GM12878 (cell line): ENCODE results near the gene CHKA. TPM values are rescaled to one million over a fixed set of nuclear protein-coding genes. Genes with fewer than 3 reads are reported as not detected.

ENCODE experiments used
- ATAC-seq: fragments of 200-7000 bp; cut with Tn5 transposase; 3 replicates; pipeline ENCODE4 v1.9.1; 2020; ENCODE audit warnings: mild to moderate bottlenecking, moderate library complexity
- BruUV-seq: library from RNA; stranded (reverse); fragments of 400-500 nt; replicated peaks from 2 replicates; lab custom pipeline; 2021; lab: Mats Ljungman, UMichigan
- CTCF ChIA-PET: fragments of 300-600 bp; sonication (Branson Sonifier 250); formaldehyde crosslinking; extraction: SDS; loops from one replicate; lab custom pipeline; 2021; ENCODE audit warnings: inconsistent platforms; lab: Yijun Ruan, JAX
- POLR2A ChIA-PET: fragments of 350-600 bp; formaldehyde crosslinking; extraction: SDS; loops from one replicate; lab custom pipeline; 2021; ENCODE audit warnings: inconsistent platforms; lab: Charles Lee
- RAD21 ChIA-PET: fragments of 300-600 bp; sonication (Branson Sonifier 250); formaldehyde crosslinking; loops from one replicate; lab custom pipeline; 2023; ENCODE audit warnings: antibody characterized with exemption; ENCODE audit not compliant: unreplicated experiment; lab: Charles Lee
- SMC1A ChIA-PET: fragments of 300-600 bp; sonication (Branson Sonifier 250); formaldehyde crosslinking; loops from one replicate; lab custom pipeline; 2023; ENCODE audit not compliant: unreplicated experiment, uncharacterized antibody; lab: Charles Lee
- DNase-seq: peaks from one replicate; pipeline ENCODE4 v3.0.0-alpha.2; 2011; ENCODE audit warnings: low read depth, low spot score
- FAIRE-seq: peaks from 3 replicates; lab custom pipeline; 2011; peaks lifted over from hg19 to GRCh38; lab: Jason Lieb, UNC
- H2AFZ ChIP-seq: 2 replicates; pipeline ENCODE4 v1.6.0; 2011; ENCODE audit warnings: low read depth, low read length, control low read depth; ENCODE audit not compliant: control insufficient read depth
- H3K27ac ChIP-seq: 2 replicates; pipeline ENCODE4 v1.5.1; 2011; ENCODE audit warnings: control low read depth; ENCODE audit not compliant: control insufficient read depth, insufficient read depth
- H3K27me3 ChIP-seq, 2 experiments: replicated peaks in 1 of 2; 2 replicates each; pipeline versions ENCODE4 v1.6.0 to v1.6.1; 2011; ENCODE audit warnings: low read length in 1 of 2; ENCODE audit not compliant: control insufficient read depth in 2 of 2, insufficient read depth in 2 of 2
- H3K36me3 ChIP-seq, 2 experiments: 2 replicates each; pipeline ENCODE4 v1.5.1; 2011; ENCODE audit warnings: low read length in 1 of 2; ENCODE audit not compliant: control insufficient read depth in 2 of 2, insufficient read depth in 2 of 2
- H3K4me1 ChIP-seq: 2 replicates; pipeline ENCODE4 v1.6.1; 2011; ENCODE audit warnings: mild to moderate bottlenecking, low read length, moderate library complexity, mixed read lengths; ENCODE audit not compliant: control insufficient read depth, insufficient read depth
- H3K4me2 ChIP-seq: 2 replicates; pipeline ENCODE4 v1.6.0; 2011; ENCODE audit warnings: control low read depth; ENCODE audit not compliant: control insufficient read depth, insufficient read depth
- H3K4me3 ChIP-seq: fragments of 200-600 bp; sonication (generic); 2 replicates; pipeline ENCODE4 v1.5.1; 2016
- H3K79me2 ChIP-seq: 2 replicates; pipeline ENCODE4 v1.6.0; 2011; ENCODE audit warnings: low read length; ENCODE audit not compliant: control insufficient read depth, insufficient read depth
- H3K9ac ChIP-seq: 2 replicates; pipeline ENCODE4 v1.8.0; 2011; ENCODE audit warnings: low read length, control low read depth, mixed read lengths; ENCODE audit not compliant: control insufficient read depth, insufficient read depth
- H3K9me3 ChIP-seq: replicated peaks from 3 replicates; pipeline ENCODE4 v1.5.1; 2011; ENCODE audit warnings: mild to moderate bottlenecking, low read length; ENCODE audit not compliant: control insufficient read depth, insufficient read depth
- H4K20me1 ChIP-seq: 2 replicates; pipeline ENCODE4 v1.6.0; 2011; ENCODE audit not compliant: control insufficient read depth, insufficient read depth
- CBX5 ChIP-seq: sonication (generic); IDR thresholded peaks from 2 replicates; pipeline ENCODE4 v1.6.1; 2016; ENCODE audit warnings: low read depth, moderate library complexity, mild to moderate bottlenecking, inconsistent platforms
- NFIC ChIP-seq: IDR thresholded peaks from 2 replicates; pipeline ENCODE4 v1.6.1; 2012; ENCODE audit warnings: low read depth, mild to moderate bottlenecking, inconsistent platforms, low read length, moderate library complexity
- RAD21 ChIP-seq: IDR thresholded peaks from 2 replicates; pipeline ENCODE4 v1.6.1; 2011; ENCODE audit warnings: mild to moderate bottlenecking, low read depth, low read length, moderate library complexity; ENCODE audit not compliant: insufficient read depth
- RUNX3 ChIP-seq: IDR thresholded peaks from 2 replicates; pipeline ENCODE4 v1.6.1; 2012; ENCODE audit warnings: low read length, inconsistent platforms
- SPI1 ChIP-seq: IDR thresholded peaks from 2 replicates; pipeline ENCODE4 v1.6.1; 2011; ENCODE audit warnings: low read depth, mild to moderate bottlenecking, low read length, moderate library complexity, borderline replicate concordance; ENCODE audit not compliant: insufficient read depth
- SRF ChIP-seq, 2 experiments: IDR thresholded peaks; 2 replicates each; pipeline ENCODE4 v1.6.1; 2011; ENCODE audit warnings: low read depth in 2 of 2, low read length in 2 of 2, mild to moderate bottlenecking in 1 of 2, moderate library complexity in 1 of 2
- ZBED1 ChIP-seq: IDR thresholded peaks from 2 replicates; pipeline ENCODE4 v1.6.1; 2016; ENCODE audit warnings: borderline replicate concordance
- ZNF622 ChIP-seq: fragments of 450-650 bp; IDR thresholded peaks from 2 replicates; pipeline ENCODE4 v1.6.1; 2017; ENCODE audit warnings: mild to moderate bottlenecking, inconsistent platforms
- WGBS: methylation state at CpG from one replicate; pipeline ENCODE4 v1.1.6; 2016; ENCODE audit warnings: low lambda C conversion rate; ENCODE audit not compliant: insufficient replicate concordance, insufficient coverage; ENCODE audit errors: missing lambda C conversion rate; 5-methylcytosine and 5-hydroxymethylcytosine counted together
- in situ Hi-C: fragments of 300-500 bp; cut with MboI; formaldehyde crosslinking; loops from 9 replicates; pipeline ENCODE4 v1.14.3; 2018; ENCODE audit warnings: mixed read lengths
- intact Hi-C: fragments of 100-400 bp; cut with micrococcal nuclease; formaldehyde crosslinking; loops from one replicate; pipeline ENCODE4 v1.14.2; 2022; ENCODE audit not compliant: unreplicated experiment
- polyA plus RNA-seq, 11 experiments: library from polyadenylated mRNA; depleted of rRNA in 4 of 11; unstranded in 6 of 11; stranded (reverse) in 5 of 11; fragments of >200 nt; fragmentation: Nextera tagmentation in 4 of 11; fragmentation: Illumina TruSeq in 1 of 11; extraction: Ambion mirVana in 4 of 11; extraction: Trizol in 1 of 11; gene quantifications; 1 replicate in 1 of 11; 2 replicates in 10 of 11; pipeline versions ENCODE4 v1.2.1 to v1.2.3, GENCODE V29; 2011 to 2016; ENCODE audit warnings: inconsistent platforms in 2 of 11, missing spikeins in 2 of 11, low read depth in 1 of 11
- total RNA-seq, 4 experiments: library from RNA; depleted of rRNA in 3 of 4; stranded (reverse); fragments of >200 nt in 3 of 4; fragmentation: Illumina TruSeq in 1 of 4; extraction: Trizol in 1 of 4; gene quantifications; 2 replicates each; pipeline versions ENCODE4 v1.2.1 to v1.2.3, GENCODE V29; 2013 to 2021
- TF ChIP-seq, protein P1 (sequence below), 3 experiments: IDR thresholded peaks in 2 of 3; conservative IDR thresholded peaks in 1 of 3; 2 replicates each; pipeline ENCODE4 v1.5.1; 2011; ENCODE audit warnings: low read depth in 3 of 3, low read length in 3 of 3, mild to moderate bottlenecking in 3 of 3, control low read depth in 2 of 3, moderate library complexity in 2 of 3, inconsistent platforms in 1 of 3, mixed read lengths in 1 of 3; ENCODE audit not compliant: control insufficient read depth in 2 of 3, insufficient read depth in 1 of 3; ENCODE audit errors: extremely low read depth in 1 of 3

CHKA gene
- total and polyA plus RNA-seq, 10 of the 15 experiments (the other 5 are each of a cell fraction or from before 2014, with no cell fraction given) = 5.2 to 29.2 (median 21.2) TPM

GRCh38 chr11:68020575-68020974 is 100.6 kb downstream of the CHKA start:
- Histone ChIP-seq H3K27me3 (no peaks in the 10 kb centered on the region; a peak in 1 of 4 replicates), H3K27ac (no peak overlapping the region), H3K9ac (no peak overlapping the region), H2AFZ (no peak overlapping the region), H3K36me3 (no peaks in the 10 kb centered on the region), H4K20me1 (no peaks in the 10 kb centered on the region), H3K9me3 (no peaks in the 10 kb centered on the region), H3K4me2 (no peak overlapping the region), H3K79me2 (no peaks in the 10 kb centered on the region), H3K4me3 (no peak overlapping the region), H3K4me1 (peaks cover under 1% of the 10 kb centered on the region; the same call in 1 of the 2 replicates)
- CTCF ChIA-PET = no interaction called here
- no peak for TF ChIP-seq CBX5
- no peak for TF ChIP-seq RUNX3
- TF ChIP-seq, protein P1, sequence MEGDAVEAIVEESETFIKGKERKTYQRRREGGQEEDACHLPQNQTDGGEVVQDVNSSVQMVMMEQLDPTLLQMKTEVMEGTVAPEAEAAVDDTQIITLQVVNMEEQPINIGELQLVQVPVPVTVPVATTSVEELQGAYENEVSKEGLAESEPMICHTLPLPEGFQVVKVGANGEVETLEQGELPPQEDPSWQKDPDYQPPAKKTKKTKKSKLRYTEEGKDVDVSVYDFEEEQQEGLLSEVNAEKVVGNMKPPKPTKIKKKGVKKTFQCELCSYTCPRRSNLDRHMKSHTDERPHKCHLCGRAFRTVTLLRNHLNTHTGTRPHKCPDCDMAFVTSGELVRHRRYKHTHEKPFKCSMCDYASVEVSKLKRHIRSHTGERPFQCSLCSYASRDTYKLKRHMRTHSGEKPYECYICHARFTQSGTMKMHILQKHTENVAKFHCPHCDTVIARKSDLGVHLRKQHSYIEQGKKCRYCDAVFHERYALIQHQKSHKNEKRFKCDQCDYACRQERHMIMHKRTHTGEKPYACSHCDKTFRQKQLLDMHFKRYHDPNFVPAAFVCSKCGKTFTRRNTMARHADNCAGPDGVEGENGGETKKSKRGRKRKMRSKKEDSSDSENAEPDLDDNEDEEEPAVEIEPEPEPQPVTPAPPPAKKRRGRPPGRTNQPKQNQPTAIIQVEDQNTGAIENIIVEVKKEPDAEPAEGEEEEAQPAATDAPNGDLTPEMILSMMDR (IDR thresholded peaks at IDR 0.05 in 2 of 3, conservative IDR thresholded peaks at IDR 0.05 in 1 of 3; ENCODE audit: control insufficient read depth in 2 of 3, extremely low read depth in 1 of 3, insufficient read depth in 1 of 3, low read depth in 3 of 3, low read length in 3 of 3) = peak in 2 of 3 experiments; percentile 11 to 14; a peak in 1 of 6 replicates
- TF ChIP-seq RAD21 = 0 out of 2 replicates have a peak, but pooled peaks have one; percentile 2
- SMC1A ChIA-PET = no interaction called here
- BruUV-seq = no TSS peak
- DNase-seq (no peak), FAIRE-seq (no peak), ATAC-seq (peak; percentile 53)
- POLR2A ChIA-PET = no interaction called here
- RAD21 ChIA-PET = interaction anchor here (2.0 kb wide), 1 partner anchor 10 kb away, joined by 5 read pairs; the partner anchor contains the start of gene ALDH3B1
- 17% methylated on average over 11 of the region's 11 CpGs for WGBS
- in situ Hi-C loops (no loop called here), intact Hi-C loops (loop anchor here (10.0 kb wide), 1 partner anchor 434 kb away; no protein-coding TSS in a partner anchor)

GRCh38 chr11:68019486-68019885 is 101.7 kb downstream of the CHKA start:
- BruUV-seq = no TSS peak
- CTCF ChIA-PET = no interaction called here
- TF ChIP-seq ZBED1 (no peak), SRF (IDR thresholded peaks at IDR 0.05; ENCODE audit: low read depth in 2 of 2, low read length in 2 of 2) (no peak), SPI1 (no peak), ZNF622 (no peak), NFIC (no peak)
- WGBS = 27% methylated on average over 12 of the region's 12 CpGs
- Histone ChIP-seq H3K79me2 (no peaks in the 10 kb centered on the region), H3K27ac (no peak overlapping the region), H3K9ac (no peak overlapping the region), H3K36me3 (no peaks in the 10 kb centered on the region), H4K20me1 (no peaks in the 10 kb centered on the region), H3K4me1 (no peaks in the 10 kb centered on the region), H3K9me3 (no peaks in the 10 kb centered on the region), H3K27me3 (no peaks in the 10 kb centered on the region; a peak in 1 of 4 replicates), H3K4me2 (no peak overlapping the region), H3K4me3 (no peak overlapping the region), H2AFZ (no peak overlapping the region)
- ATAC-seq (no peak), FAIRE-seq (no peak), DNase-seq (no peak)
- RAD21 ChIA-PET = interaction anchor here (2.0 kb wide), 1 partner anchor 9 kb away, joined by 5 read pairs; the partner anchor contains the start of gene ALDH3B1
- in situ Hi-C loops (no loop called here), intact Hi-C loops (no loop called here)
- SMC1A ChIA-PET = no interaction called here
- POLR2A ChIA-PET = no interaction called here
